GM12878 (cell line): Measurements from ENCODE around the gene PCARE. TPM values are rescaled to one million over a fixed set of nuclear protein-coding genes. Genes with fewer than 3 reads are reported as not detected.

Experiments used
- ATAC-seq: fragments of 200-7000 bp; cut with Tn5 transposase; 3 replicates; pipeline ENCODE4 v1.9.1; 2020; ENCODE audit warnings: mild to moderate bottlenecking, moderate library complexity
- BruUV-seq: library from RNA; stranded (reverse); fragments of 400-500 nt; replicated peaks from 2 replicates; lab custom pipeline; 2021; lab: Mats Ljungman, UMichigan
- CTCF ChIA-PET: fragments of 300-600 bp; sonication (Branson Sonifier 250); formaldehyde crosslinking; extraction: SDS; loops from one replicate; lab custom pipeline; 2021; ENCODE audit warnings: inconsistent platforms; lab: Yijun Ruan, JAX
- POLR2A ChIA-PET: fragments of 350-600 bp; formaldehyde crosslinking; extraction: SDS; loops from one replicate; lab custom pipeline; 2021; ENCODE audit warnings: inconsistent platforms; lab: Charles Lee
- RAD21 ChIA-PET: fragments of 300-600 bp; sonication (Branson Sonifier 250); formaldehyde crosslinking; loops from one replicate; lab custom pipeline; 2023; ENCODE audit warnings: antibody characterized with exemption; ENCODE audit not compliant: unreplicated experiment; lab: Charles Lee
- SMC1A ChIA-PET: fragments of 300-600 bp; sonication (Branson Sonifier 250); formaldehyde crosslinking; loops from one replicate; lab custom pipeline; 2023; ENCODE audit not compliant: unreplicated experiment, uncharacterized antibody; lab: Charles Lee
- DNase-seq: peaks from one replicate; pipeline ENCODE4 v3.0.0-alpha.2; 2011; ENCODE audit warnings: low read depth, low spot score
- FAIRE-seq: peaks from 3 replicates; lab custom pipeline; 2011; peaks lifted over from hg19 to GRCh38; lab: Jason Lieb, UNC
- H2AFZ ChIP-seq: 2 replicates; pipeline ENCODE4 v1.6.0; 2011; ENCODE audit warnings: low read depth, low read length, control low read depth; ENCODE audit not compliant: control insufficient read depth
- H3K27ac ChIP-seq: 2 replicates; pipeline ENCODE4 v1.5.1; 2011; ENCODE audit warnings: control low read depth; ENCODE audit not compliant: control insufficient read depth, insufficient read depth
- H3K27me3 ChIP-seq, 2 experiments: replicated peaks in 1 of 2; 2 replicates each; pipeline versions ENCODE4 v1.6.0 to v1.6.1; 2011; ENCODE audit warnings: low read length in 1 of 2; ENCODE audit not compliant: control insufficient read depth in 2 of 2, insufficient read depth in 2 of 2
- H3K36me3 ChIP-seq, 2 experiments: 2 replicates each; pipeline ENCODE4 v1.5.1; 2011; ENCODE audit warnings: low read length in 1 of 2; ENCODE audit not compliant: control insufficient read depth in 2 of 2, insufficient read depth in 2 of 2
- H3K4me1 ChIP-seq: 2 replicates; pipeline ENCODE4 v1.6.1; 2011; ENCODE audit warnings: mild to moderate bottlenecking, low read length, moderate library complexity, mixed read lengths; ENCODE audit not compliant: control insufficient read depth, insufficient read depth
- H3K4me2 ChIP-seq: 2 replicates; pipeline ENCODE4 v1.6.0; 2011; ENCODE audit warnings: control low read depth; ENCODE audit not compliant: control insufficient read depth, insufficient read depth
- H3K4me3 ChIP-seq: fragments of 200-600 bp; sonication (generic); 2 replicates; pipeline ENCODE4 v1.5.1; 2016
- H3K79me2 ChIP-seq: 2 replicates; pipeline ENCODE4 v1.6.0; 2011; ENCODE audit warnings: low read length; ENCODE audit not compliant: control insufficient read depth, insufficient read depth
- H3K9ac ChIP-seq: 2 replicates; pipeline ENCODE4 v1.8.0; 2011; ENCODE audit warnings: low read length, control low read depth, mixed read lengths; ENCODE audit not compliant: control insufficient read depth, insufficient read depth
- H3K9me3 ChIP-seq: replicated peaks from 3 replicates; pipeline ENCODE4 v1.5.1; 2011; ENCODE audit warnings: mild to moderate bottlenecking, low read length; ENCODE audit not compliant: control insufficient read depth, insufficient read depth
- H4K20me1 ChIP-seq: 2 replicates; pipeline ENCODE4 v1.6.0; 2011; ENCODE audit not compliant: control insufficient read depth, insufficient read depth
- IKZF1 ChIP-seq: fragments of 450-650 bp; conservative IDR thresholded peaks from 2 replicates; pipeline ENCODE4 v1.6.1; 2017; ENCODE audit warnings: antibody characterized with exemption, mild to moderate bottlenecking
- KDM1A ChIP-seq: fragments of 200-600 bp; sonication (generic); IDR thresholded peaks from 2 replicates; pipeline ENCODE4 v1.6.1; 2016; ENCODE audit warnings: borderline replicate concordance
- LARP7 ChIP-seq: fragments of 450-650 bp; IDR thresholded peaks from 2 replicates; pipeline ENCODE4 v1.6.1; 2017; ENCODE audit warnings: mild to moderate bottlenecking
- MEF2B ChIP-seq: fragments of 450-650 bp; IDR thresholded peaks from 2 replicates; pipeline ENCODE4 v1.6.1; 2018; ENCODE audit warnings: mild to moderate bottlenecking, moderate library complexity; ENCODE audit not compliant: partially characterized antibody, poor library complexity, severe bottlenecking
- MYB ChIP-seq: fragments of 150-350 bp; IDR thresholded peaks from 2 replicates; pipeline ENCODE4 v1.6.1; 2014; ENCODE audit warnings: mild to moderate bottlenecking, low read depth, low read length, borderline replicate concordance
- NFIC ChIP-seq: IDR thresholded peaks from 2 replicates; pipeline ENCODE4 v1.6.1; 2012; ENCODE audit warnings: low read depth, mild to moderate bottlenecking, inconsistent platforms, low read length, moderate library complexity
- PML ChIP-seq: IDR thresholded peaks from 2 replicates; pipeline ENCODE4 v1.6.1; 2012; ENCODE audit warnings: low read length, inconsistent platforms
- SREBF2 ChIP-seq: IDR thresholded peaks from 2 replicates; pipeline ENCODE4 v1.6.1; 2012; ENCODE audit warnings: mild to moderate bottlenecking, low read length
- SUPT20H ChIP-seq: IDR thresholded peaks from 2 replicates; pipeline ENCODE4 v1.6.1; 2011; ENCODE audit warnings: low read depth, mild to moderate bottlenecking, low read length, moderate library complexity, borderline replicate concordance; ENCODE audit not compliant: control insufficient read depth
- ZNF24 ChIP-seq: fragments of 450-650 bp; IDR thresholded peaks from 2 replicates; pipeline ENCODE4 v1.6.1; 2017; ENCODE audit warnings: antibody characterized with exemption, mild to moderate bottlenecking
- ZSCAN29 ChIP-seq: fragments of 450-650 bp; IDR thresholded peaks from 2 replicates; pipeline ENCODE4 v1.6.1; 2017; ENCODE audit warnings: mild to moderate bottlenecking, moderate library complexity
- WGBS: methylation state at CpG from one replicate; pipeline ENCODE4 v1.1.6; 2016; ENCODE audit warnings: low lambda C conversion rate; ENCODE audit not compliant: insufficient replicate concordance, insufficient coverage; ENCODE audit errors: missing lambda C conversion rate; 5-methylcytosine and 5-hydroxymethylcytosine counted together
- in situ Hi-C: fragments of 300-500 bp; cut with MboI; formaldehyde crosslinking; loops from 9 replicates; pipeline ENCODE4 v1.14.3; 2018; ENCODE audit warnings: mixed read lengths
- intact Hi-C: fragments of 100-400 bp; cut with micrococcal nuclease; formaldehyde crosslinking; loops from one replicate; pipeline ENCODE4 v1.14.2; 2022; ENCODE audit not compliant: unreplicated experiment
- polyA plus RNA-seq, 11 experiments: library from polyadenylated mRNA; depleted of rRNA in 4 of 11; unstranded in 6 of 11; stranded (reverse) in 5 of 11; fragments of >200 nt; fragmentation: Nextera tagmentation in 4 of 11; fragmentation: Illumina TruSeq in 1 of 11; extraction: Ambion mirVana in 4 of 11; extraction: Trizol in 1 of 11; gene quantifications; 1 replicate in 1 of 11; 2 replicates in 10 of 11; pipeline versions ENCODE4 v1.2.1 to v1.2.3, GENCODE V29; 2011 to 2016; ENCODE audit warnings: inconsistent platforms in 2 of 11, missing spikeins in 2 of 11, low read depth in 1 of 11
- total RNA-seq, 4 experiments: library from RNA; depleted of rRNA in 3 of 4; stranded (reverse); fragments of >200 nt in 3 of 4; fragmentation: Illumina TruSeq in 1 of 4; extraction: Trizol in 1 of 4; gene quantifications; 2 replicates each; pipeline versions ENCODE4 v1.2.1 to v1.2.3, GENCODE V29; 2013 to 2021
- TF ChIP-seq, protein P1 (sequence below): fragments of 450-650 bp; IDR thresholded peaks from 2 replicates; pipeline ENCODE4 v1.6.1; 2016; ENCODE audit warnings: mild to moderate bottlenecking, moderate library complexity, borderline replicate concordance
- TF ChIP-seq, protein P2 (sequence below): fragments of 450-650 bp; IDR thresholded peaks from 2 replicates; pipeline ENCODE4 v1.6.1; 2017; ENCODE audit warnings: low read depth, mild to moderate bottlenecking, moderate library complexity
- TF ChIP-seq, protein P3 (sequence below): fragments of 450-650 bp; formaldehyde crosslinking; IDR thresholded peaks from 2 replicates; pipeline ENCODE4 v1.4.0; 2020; ENCODE audit warnings: mild to moderate bottlenecking, moderate library complexity

The PCARE gene
- total and polyA plus RNA-seq, 10 of the 15 experiments (the other 5 are each of a cell fraction or from before 2014, with no cell fraction given), result 0.04 to 0.08 (median 0.06) TPM; not detected in 5

DNA sequence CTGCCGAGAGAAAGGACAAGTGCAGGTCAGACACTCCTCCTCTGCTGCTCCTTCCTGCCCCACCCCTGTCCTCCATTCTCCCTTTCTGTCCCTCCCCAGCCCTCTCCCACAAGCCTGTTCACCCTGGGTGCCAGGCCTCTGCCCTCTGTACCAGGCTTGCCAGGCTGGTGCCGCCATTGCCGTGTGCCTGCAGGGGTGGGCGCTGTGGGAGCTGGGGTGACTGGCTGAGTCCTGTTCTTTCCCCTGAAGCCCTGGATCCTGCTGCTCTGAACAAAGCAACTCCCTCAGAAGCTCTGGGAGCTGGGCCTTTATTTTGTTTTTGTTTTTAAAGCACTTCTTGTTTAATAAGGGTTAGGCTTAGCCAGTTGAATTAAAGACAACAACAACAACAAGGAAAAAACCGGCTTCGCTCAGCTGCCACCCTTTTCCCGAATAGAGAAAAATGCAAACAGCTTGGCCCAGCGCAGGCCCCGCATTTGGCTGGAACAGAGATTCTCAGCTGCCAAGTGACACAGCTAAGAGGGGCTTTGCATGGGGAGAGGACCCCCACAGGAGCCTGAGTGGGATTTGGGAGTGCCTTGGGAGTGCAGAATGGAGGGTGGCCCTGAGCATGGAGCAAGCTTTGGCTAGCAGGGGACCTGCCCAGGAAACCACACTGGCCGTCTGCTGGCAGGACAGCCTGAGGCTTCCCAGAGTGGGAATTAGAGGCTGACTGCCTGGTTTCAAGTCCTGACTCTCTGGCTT is 9.1 kb downstream of the PCARE start (continued):
- TF ChIP-seq, protein P1, sequence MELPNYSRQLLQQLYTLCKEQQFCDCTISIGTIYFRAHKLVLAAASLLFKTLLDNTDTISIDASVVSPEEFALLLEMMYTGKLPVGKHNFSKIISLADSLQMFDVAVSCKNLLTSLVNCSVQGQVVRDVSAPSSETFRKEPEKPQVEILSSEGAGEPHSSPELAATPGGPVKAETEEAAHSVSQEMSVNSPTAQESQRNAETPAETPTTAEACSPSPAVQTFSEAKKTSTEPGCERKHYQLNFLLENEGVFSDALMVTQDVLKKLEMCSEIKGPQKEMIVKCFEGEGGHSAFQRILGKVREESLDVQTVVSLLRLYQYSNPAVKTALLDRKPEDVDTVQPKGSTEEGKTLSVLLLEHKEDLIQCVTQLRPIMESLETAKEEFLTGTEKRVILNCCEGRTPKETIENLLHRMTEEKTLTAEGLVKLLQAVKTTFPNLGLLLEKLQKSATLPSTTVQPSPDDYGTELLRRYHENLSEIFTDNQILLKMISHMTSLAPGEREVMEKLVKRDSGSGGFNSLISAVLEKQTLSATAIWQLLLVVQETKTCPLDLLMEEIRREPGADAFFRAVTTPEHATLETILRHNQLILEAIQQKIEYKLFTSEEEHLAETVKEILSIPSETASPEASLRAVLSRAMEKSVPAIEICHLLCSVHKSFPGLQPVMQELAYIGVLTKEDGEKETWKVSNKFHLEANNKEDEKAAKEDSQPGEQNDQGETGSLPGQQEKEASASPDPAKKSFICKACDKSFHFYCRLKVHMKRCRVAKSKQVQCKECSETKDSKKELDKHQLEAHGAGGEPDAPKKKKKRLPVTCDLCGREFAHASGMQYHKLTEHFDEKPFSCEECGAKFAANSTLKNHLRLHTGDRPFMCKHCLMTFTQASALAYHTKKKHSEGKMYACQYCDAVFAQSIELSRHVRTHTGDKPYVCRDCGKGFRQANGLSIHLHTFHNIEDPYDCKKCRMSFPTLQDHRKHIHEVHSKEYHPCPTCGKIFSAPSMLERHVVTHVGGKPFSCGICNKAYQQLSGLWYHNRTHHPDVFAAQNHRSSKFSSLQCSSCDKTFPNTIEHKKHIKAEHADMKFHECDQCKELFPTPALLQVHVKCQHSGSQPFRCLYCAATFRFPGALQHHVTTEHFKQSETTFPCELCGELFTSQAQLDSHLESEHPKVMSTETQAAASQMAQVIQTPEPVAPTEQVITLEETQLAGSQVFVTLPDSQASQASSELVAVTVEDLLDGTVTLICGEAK, result no peak
- TF ChIP-seq IKZF1 (no peak), NFIC (no peak), MEF2B (no peak), SUPT20H (no peak), LARP7 (no peak), MYB (no peak)

DNA sequence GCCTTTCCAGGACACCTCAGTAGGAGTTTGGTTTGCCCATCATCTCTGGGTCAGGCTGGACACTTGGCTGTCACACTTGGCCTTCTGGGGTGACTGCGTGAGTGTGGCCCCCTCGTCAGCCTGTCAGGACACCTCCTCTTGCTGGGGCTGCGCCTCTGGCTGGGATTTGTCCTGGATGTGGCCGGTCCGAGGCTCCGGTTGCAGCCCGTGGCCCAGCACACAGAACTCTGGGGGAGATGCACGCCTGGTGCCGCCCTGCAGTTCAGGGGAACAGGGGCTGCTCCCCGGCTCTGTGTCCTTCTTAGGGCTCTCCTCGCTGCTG is 9.6 kb downstream of the PCARE start:
- no TSS peak for BruUV-seq
- ChIA-PET CTCF (interaction anchor here (0.8 to 1.4 kb wide), 2 partner anchors 10 to 136 kb away, joined by 4 to 8 read pairs; no protein-coding TSS in a partner anchor), POLR2A (no interaction called here), RAD21 (no interaction called here), SMC1A (no interaction called here)
- Histone ChIP-seq H3K79me2 (no peaks in the 10 kb centered on the region), H3K4me3 (no peak overlapping the region), H2AFZ (no peak overlapping the region), H3K9me3 (no peaks in the 10 kb centered on the region), H3K9ac (no peak overlapping the region), H3K36me3 (no peaks in the 10 kb centered on the region), H3K27me3 (no peaks in the 10 kb centered on the region), H3K27ac (no peak overlapping the region), H3K4me2 (no peak overlapping the region), H3K4me1 (no peaks in the 10 kb centered on the region), H4K20me1 (no peaks in the 10 kb centered on the region)
- FAIRE-seq (no peak), ATAC-seq (no peak), DNase-seq (no peak)
- TF ChIP-seq ZNF24, result no peak
- TF ChIP-seq, protein P2, sequence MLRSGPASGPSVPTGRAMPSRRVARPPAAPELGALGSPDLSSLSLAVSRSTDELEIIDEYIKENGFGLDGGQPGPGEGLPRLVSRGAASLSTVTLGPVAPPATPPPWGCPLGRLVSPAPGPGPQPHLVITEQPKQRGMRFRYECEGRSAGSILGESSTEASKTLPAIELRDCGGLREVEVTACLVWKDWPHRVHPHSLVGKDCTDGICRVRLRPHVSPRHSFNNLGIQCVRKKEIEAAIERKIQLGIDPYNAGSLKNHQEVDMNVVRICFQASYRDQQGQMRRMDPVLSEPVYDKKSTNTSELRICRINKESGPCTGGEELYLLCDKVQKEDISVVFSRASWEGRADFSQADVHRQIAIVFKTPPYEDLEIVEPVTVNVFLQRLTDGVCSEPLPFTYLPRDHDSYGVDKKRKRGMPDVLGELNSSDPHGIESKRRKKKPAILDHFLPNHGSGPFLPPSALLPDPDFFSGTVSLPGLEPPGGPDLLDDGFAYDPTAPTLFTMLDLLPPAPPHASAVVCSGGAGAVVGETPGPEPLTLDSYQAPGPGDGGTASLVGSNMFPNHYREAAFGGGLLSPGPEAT, result no peak
- TF ChIP-seq PML, result no peak
- TF ChIP-seq SREBF2, result no peak
- TF ChIP-seq, protein P3, sequence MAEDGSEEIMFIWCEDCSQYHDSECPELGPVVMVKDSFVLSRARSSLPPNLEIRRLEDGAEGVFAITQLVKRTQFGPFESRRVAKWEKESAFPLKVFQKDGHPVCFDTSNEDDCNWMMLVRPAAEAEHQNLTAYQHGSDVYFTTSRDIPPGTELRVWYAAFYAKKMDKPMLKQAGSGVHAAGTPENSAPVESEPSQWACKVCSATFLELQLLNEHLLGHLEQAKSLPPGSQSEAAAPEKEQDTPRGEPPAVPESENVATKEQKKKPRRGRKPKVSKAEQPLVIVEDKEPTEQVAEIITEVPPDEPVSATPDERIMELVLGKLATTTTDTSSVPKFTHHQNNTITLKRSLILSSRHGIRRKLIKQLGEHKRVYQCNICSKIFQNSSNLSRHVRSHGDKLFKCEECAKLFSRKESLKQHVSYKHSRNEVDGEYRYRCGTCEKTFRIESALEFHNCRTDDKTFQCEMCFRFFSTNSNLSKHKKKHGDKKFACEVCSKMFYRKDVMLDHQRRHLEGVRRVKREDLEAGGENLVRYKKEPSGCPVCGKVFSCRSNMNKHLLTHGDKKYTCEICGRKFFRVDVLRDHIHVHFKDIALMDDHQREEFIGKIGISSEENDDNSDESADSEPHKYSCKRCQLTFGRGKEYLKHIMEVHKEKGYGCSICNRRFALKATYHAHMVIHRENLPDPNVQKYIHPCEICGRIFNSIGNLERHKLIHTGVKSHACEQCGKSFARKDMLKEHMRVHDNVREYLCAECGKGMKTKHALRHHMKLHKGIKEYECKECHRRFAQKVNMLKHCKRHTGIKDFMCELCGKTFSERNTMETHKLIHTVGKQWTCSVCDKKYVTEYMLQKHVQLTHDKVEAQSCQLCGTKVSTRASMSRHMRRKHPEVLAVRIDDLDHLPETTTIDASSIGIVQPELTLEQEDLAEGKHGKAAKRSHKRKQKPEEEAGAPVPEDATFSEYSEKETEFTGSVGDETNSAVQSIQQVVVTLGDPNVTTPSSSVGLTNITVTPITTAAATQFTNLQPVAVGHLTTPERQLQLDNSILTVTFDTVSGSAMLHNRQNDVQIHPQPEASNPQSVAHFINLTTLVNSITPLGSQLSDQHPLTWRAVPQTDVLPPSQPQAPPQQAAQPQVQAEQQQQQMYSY, result no peak
- TF ChIP-seq KDM1A, result no peak
- TF ChIP-seq ZSCAN29, result no peak
- in situ Hi-C loops, result no loop called here
- intact Hi-C loops, result no loop called here
- WGBS, result 75% methylated on average over 10 of the region's 11 CpGs
